ENCODE measurements around the gene TRIM5.

GRCh38 chr11:5658318-5658717 lies 26.6 kb downstream of the TRIM5 start:
- TF ChIP-seq CTCF (IDR thresholded peaks at IDR 0.05) (no peak), POLR2A (IDR thresholded peaks at IDR 0.05) (no peak)
